Ramos (cell line): ENCODE measurements around the gene FOXC2.

Experiments
- in situ Hi-C: fragments of 300-500 bp; cut with MboI; formaldehyde crosslinking; loops from one replicate; pipeline ENCODE4 v1.14.3; 2022; ENCODE audit warnings: low sequenced_read_pairs; ENCODE audit not compliant: unreplicated experiment

The FOXC2 gene

GRCh38 chr16:86566601-86566965 is at the start of gene FOXC2:
Gene FOXC2, plus strand, starts transcription at chr16:86566829. Its CDS starts 507 bp downstream, at chr16:86567336.
- in situ Hi-C loops = loop anchor here (10.0 to 25.0 kb wide), 3 partner anchors 298 to 721 kb away; no protein-coding TSS in a partner anchor

GRCh38 chr16:86517033-86517432 is 49.6 kb upstream of the FOXC2 start:
- in situ Hi-C loops = loop anchor here (5.0 to 10.0 kb wide), 3 partner anchors 180 to 702 kb away; no protein-coding TSS in a partner anchor

- in situ Hi-C loops = loop anchor here (5.0 to 10.0 kb wide), 3 partner anchors 180 to 703 kb away; no protein-coding TSS in a partner anchor
Observed at GRCh38 chr16:86517652-86518258, 48.9 kb upstream of the FOXC2 start.

- in situ Hi-C loops = loop anchor here (5.0 to 10.0 kb wide), 3 partner anchors 182 to 704 kb away; no protein-coding TSS in a partner anchor
Observed at GRCh38 chr16:86519007-86519648, 47.5 kb upstream of the FOXC2 start.

- in situ Hi-C loops = loop anchor here (5.0 to 10.0 kb wide), 3 partner anchors 182 to 705 kb away; no protein-coding TSS in a partner anchor
Observed at GRCh38 chr16:86519649-86520316, 46.8 kb upstream of the FOXC2 start.

- in situ Hi-C loops = no loop called here
Observed at GRCh38 chr16:86520317-86521210, 46.1 kb upstream of the FOXC2 start.

GRCh38 chr16:86521236-86522197 is 45.1 kb upstream of the FOXC2 start:
- in situ Hi-C loops = no loop called here

- in situ Hi-C loops = no loop called here
Observed at GRCh38 chr16:86522634-86523033, 44.0 kb upstream of the FOXC2 start.

GRCh38 chr16:86523166-86523740 is 43.4 kb upstream of the FOXC2 start:
- in situ Hi-C loops = no loop called here

- in situ Hi-C loops = no loop called here
Observed at GRCh38 chr16:86524029-86524428, 42.6 kb upstream of the FOXC2 start.

- in situ Hi-C loops = no loop called here
Observed at GRCh38 chr16:86525696-86526095, 40.9 kb upstream of the FOXC2 start.

- in situ Hi-C loops = no loop called here
Observed at GRCh38 chr16:86527366-86527765, 39.3 kb upstream of the FOXC2 start.

- in situ Hi-C loops = no loop called here
Observed at GRCh38 chr16:86528061-86528929, 38.3 kb upstream of the FOXC2 start.

GRCh38 chr16:86529160-86529559 is 37.5 kb upstream of the FOXC2 start:
- in situ Hi-C loops = no loop called here

GRCh38 chr16:86530251-86531190 is 36.1 kb upstream of the FOXC2 start:
- in situ Hi-C loops = no loop called here

- in situ Hi-C loops = no loop called here
Observed at GRCh38 chr16:86531191-86531545, 35.5 kb upstream of the FOXC2 start.
